ENCODE measurements around the gene DCDC1.

- TF ChIP-seq CTCF (conservative IDR thresholded peaks at IDR 0.05), result no peak
- TF ChIP-seq EZH2 (IDR thresholded peaks at IDR 0.05; ENCODE audit: low read depth), result no peak
Measured at GRCh38 chr11:30879322-30880005, 490.1 kb downstream of the DCDC1 start.
